Eye (tissue), 1 donor: ENCODE measurements around the gene SLC39A2.
"Not testable (repeated sequence)": the region's sequence is repeated elsewhere in the genome, so short reads cannot be mapped to it uniquely, and the experiment has no call there.

Experiments used
- DNase-seq: peaks from one replicate; pipeline ENCODE4 v3.0.0-alpha.2; 2015

SLC39A2 gene

GRCh38 chr14:20997564-20997963 lies 1.5 kb upstream of the SLC39A2 start:
- DNase-seq = no peak

GRCh38 chr14:20998139-20998538 lies 954 bp upstream of the SLC39A2 start:
- DNase-seq = no peak

- no peak for DNase-seq
Observed at GRCh38 chr14:20999591-20999990, 498 bp downstream of the SLC39A2 start.

GRCh38 chr14:21001218-21001617 lies 2.1 kb downstream of the SLC39A2 start:
- DNase-seq = no peak

GRCh38 chr14:21003788-21004346 lies 4.8 kb downstream of the SLC39A2 start:
- no peak for DNase-seq

- not testable (repeated sequence) for DNase-seq
Observed at GRCh38 chr14:21009721-21010120, 10.6 kb downstream of the SLC39A2 start.

- no peak for DNase-seq
Observed at GRCh38 chr14:21011136-21011535, 12.0 kb downstream of the SLC39A2 start.

GRCh38 chr14:21014761-21015190 lies 15.7 kb downstream of the SLC39A2 start:
- peak; percentile 97 for DNase-seq

- DNase-seq = no peak
Observed at GRCh38 chr14:21015312-21015711, 16.2 kb downstream of the SLC39A2 start.

- DNase-seq = no peak
Observed at GRCh38 chr14:21016413-21017190, 17.5 kb downstream of the SLC39A2 start.

GRCh38 chr14:21017528-21018245 lies 18.6 kb downstream of the SLC39A2 start:
- DNase-seq = no peak

GRCh38 chr14:21018286-21018685 lies 19.2 kb downstream of the SLC39A2 start:
- DNase-seq = no peak

- DNase-seq = no peak
Observed at GRCh38 chr14:21018781-21019180, 19.7 kb downstream of the SLC39A2 start.

- no peak for DNase-seq
Observed at GRCh38 chr14:21019366-21019765, 20.3 kb downstream of the SLC39A2 start.

- DNase-seq = no peak
Observed at GRCh38 chr14:21020977-21021545, 22.0 kb downstream of the SLC39A2 start.

GRCh38 chr14:21022686-21023085 lies 23.6 kb downstream of the SLC39A2 start:
- no peak for DNase-seq

GRCh38 chr14:21023174-21023573 lies 24.1 kb downstream of the SLC39A2 start:
- DNase-seq = no peak

- DNase-seq = no peak
Observed at GRCh38 chr14:21023817-21024584, 24.9 kb downstream of the SLC39A2 start.

GRCh38 chr14:21024585-21025370 lies 25.7 kb downstream of the SLC39A2 start, which contains the start of gene NDRG2:
Gene NDRG2, minus strand, starts transcription at chr14:21025061. Its CDS starts 1,746 bp downstream, at chr14:21023315.
- peak; percentile 88 for DNase-seq

GRCh38 chr14:21025371-21026273 lies 26.5 kb downstream of the SLC39A2 start:
- peak; percentile 86 for DNase-seq
